Suprapubic skin (tissue), 3 donors: ENCODE data around the gene TAP2.

ENCODE experiments used
- CTCF ChIP-seq, 2 donors: fragments of 200-600 bp in 1 of 2; fragments of 450-650 bp in 1 of 2; sonication (generic) in 1 of 2; IDR thresholded peaks; one replicate each; pipeline ENCODE4 v1.5.1; 2016 to 2019; ENCODE audit warnings: antibody characterized with exemption in 2 of 2, mild to moderate bottlenecking in 1 of 2, moderate library complexity in 1 of 2
- EP300 ChIP-seq: sonication (generic); formaldehyde crosslinking; IDR thresholded peaks from one replicate; pipeline ENCODE4 v1.6.1; 2017; ENCODE audit warnings: antibody characterized with exemption
- POLR2A ChIP-seq, 2 donors: fragments of 450-650 bp; IDR thresholded peaks; one replicate each; pipeline ENCODE4 v1.6.1; 2017; ENCODE audit warnings: antibody characterized with exemption in 2 of 2, mild to moderate bottlenecking in 2 of 2, moderate library complexity in 2 of 2

- no peak for TF ChIP-seq CTCF (IDR thresholded peaks at IDR 0.05)
- TF ChIP-seq POLR2A (IDR thresholded peaks at IDR 0.05) = no peak
- TF ChIP-seq EP300 = no peak
These were observed 39.4 kb downstream of the TAP2 start for GRCh38 chr6:32799168-32799567.
